ENCODE data around the gene RASA3.

Gene RASA3

DNA sequence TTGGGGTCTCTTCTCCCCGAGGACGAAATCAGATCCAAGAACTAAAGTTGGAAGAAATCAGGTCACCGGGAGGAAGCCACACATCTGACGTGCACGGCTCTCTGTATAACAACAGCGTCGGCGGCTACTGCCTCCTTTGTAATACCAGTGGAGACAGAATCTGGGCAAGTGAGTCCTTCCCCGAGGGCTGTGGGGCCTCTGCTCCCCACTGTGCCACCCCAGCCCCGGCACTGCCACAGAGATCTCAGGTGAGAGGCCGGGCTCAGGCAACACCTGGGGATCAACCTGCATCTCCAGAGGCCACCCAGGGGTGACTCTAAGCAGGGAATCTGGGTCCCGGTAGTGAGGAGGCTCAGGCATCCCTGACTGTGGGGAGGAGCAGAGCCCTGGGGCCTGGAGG is 124.9 kb downstream of the RASA3 start:
- Histone ChIP-seq H3K36me3 (replicated peaks; ENCODE audit: insufficient read depth, low read length) (0 out of 2 replicates have a peak, but pooled peaks cover 13% of the 10 kb centered on the region), H3K4me3 (ENCODE audit: low read length) (no peak overlapping the region), H3K4me2 (ENCODE audit: low read depth, low read length) (no peak overlapping the region), H4K20me1 (ENCODE audit: insufficient read depth, low read length) (no peaks in the 10 kb centered on the region), H3K4me1 (ENCODE audit: low read length) (no peaks in the 10 kb centered on the region), H3K9ac (ENCODE audit: low read length) (no peak overlapping the region), H3K9me3 (replicated peaks; ENCODE audit: insufficient read depth, low read length) (no peaks in the 10 kb centered on the region), H3K27me3 (replicated peaks; ENCODE audit: insufficient read depth, low read length) (no peaks in the 10 kb centered on the region), H3F3A (ENCODE audit: insufficient read depth, low read length) (peaks cover 6% of the 10 kb centered on the region; the same call in 1 of the 2 replicates), H2AFZ (ENCODE audit: low read length) (no peak overlapping the region), H3K79me2 (ENCODE audit: low read length) (peaks cover 30% of the 10 kb centered on the region), H3K9me2 (replicated peaks; ENCODE audit: insufficient read depth, low read length) (no peaks in the 10 kb centered on the region), H3K27ac (ENCODE audit: low read length) (no peak overlapping the region)
- TF ChIP-seq CTCF (IDR thresholded peaks at IDR 0.05; ENCODE audit: low read length) (no peak), EZH2phosphoT487 (IDR thresholded peaks at IDR 0.05; ENCODE audit: low read length) (no peak), EZH2 (optimal IDR thresholded peaks at IDR 0.05; ENCODE audit: low read depth, low read length) (no peak)
- no peak for DNase-seq

GRCh38 chr13:114005206-114005724 is 127.2 kb downstream of the RASA3 start:
- Histone ChIP-seq H4K20me1 (ENCODE audit: insufficient read depth, low read length) (no peaks in the 10 kb centered on the region), H3K4me2 (ENCODE audit: low read depth, low read length) (no peak overlapping the region), H3K27me3 (replicated peaks; ENCODE audit: insufficient read depth, low read length) (no peaks in the 10 kb centered on the region), H2AFZ (ENCODE audit: low read length) (no peak overlapping the region), H3K4me3 (ENCODE audit: low read length) (no peak overlapping the region), H3K36me3 (replicated peaks; ENCODE audit: insufficient read depth, low read length) (0 out of 2 replicates have a peak, but pooled peaks cover 13% of the 10 kb centered on the region), H3F3A (ENCODE audit: insufficient read depth, low read length) (peaks cover 6% of the 10 kb centered on the region; the same call in 1 of the 2 replicates), H3K4me1 (ENCODE audit: low read length) (no peaks in the 10 kb centered on the region), H3K9me3 (replicated peaks; ENCODE audit: insufficient read depth, low read length) (no peaks in the 10 kb centered on the region), H3K27ac (ENCODE audit: low read length) (no peak overlapping the region), H3K9me2 (replicated peaks; ENCODE audit: insufficient read depth, low read length) (no peaks in the 10 kb centered on the region), H3K9ac (ENCODE audit: low read length) (no peak overlapping the region), H3K79me2 (ENCODE audit: low read length) (peaks cover 23% of the 10 kb centered on the region)
- TF ChIP-seq EZH2phosphoT487 (IDR thresholded peaks at IDR 0.05; ENCODE audit: low read length) = no peak
- DNase-seq = no peak

- H3K27ac ChIP-seq (ENCODE audit: low read length) = no peak overlapping the region
These were observed 127.8 kb downstream of the RASA3 start for GRCh38 chr13:114004420-114005205.

More at GRCh38 chr13:114004420-114005205, 127.8 kb downstream of the RASA3 start:
- no peaks in the 10 kb centered on the region for H3K4me1 ChIP-seq (ENCODE audit: low read length)
- 0 out of 2 replicates have a peak, but pooled peaks cover 7% of the 10 kb centered on the region for H3K36me3 ChIP-seq (replicated peaks; ENCODE audit: insufficient read depth, low read length)
- peaks cover 18% of the 10 kb centered on the region for H3K79me2 ChIP-seq (ENCODE audit: low read length)
- no peak for TF ChIP-seq EZH2phosphoT487 (IDR thresholded peaks at IDR 0.05; ENCODE audit: low read length)
- TF ChIP-seq EZH2 (optimal IDR thresholded peaks at IDR 0.05; ENCODE audit: low read depth, low read length) = no peak
- TF ChIP-seq CTCF (IDR thresholded peaks at IDR 0.05; ENCODE audit: low read length) = no peak
- no peaks in the 10 kb centered on the region for H3K27me3 ChIP-seq (replicated peaks; ENCODE audit: insufficient read depth, low read length)
- H3F3A ChIP-seq (ENCODE audit: insufficient read depth, low read length) = peaks cover 6% of the 10 kb centered on the region; the same call in 1 of the 2 replicates
- H3K4me3 ChIP-seq (ENCODE audit: low read length) = no peak overlapping the region
- no peaks in the 10 kb centered on the region for H3K9me2 ChIP-seq (replicated peaks; ENCODE audit: insufficient read depth, low read length)
- H2AFZ ChIP-seq (ENCODE audit: low read length) = no peak overlapping the region
- H3K9ac ChIP-seq (ENCODE audit: low read length) = no peak overlapping the region
- no peaks in the 10 kb centered on the region for H3K9me3 ChIP-seq (replicated peaks; ENCODE audit: insufficient read depth, low read length)
- H4K20me1 ChIP-seq (ENCODE audit: insufficient read depth, low read length) = no peaks in the 10 kb centered on the region
- no peak overlapping the region for H3K4me2 ChIP-seq (ENCODE audit: low read depth, low read length)
- no peak for DNase-seq

All from MM.1S (cell line).